HG02943 (cell line): Measurements from ENCODE around the gene MGAT2.
A peak's percentile ranks its signal among the peaks of the same experiment; 100 is the strongest.
"Not testable (repeated sequence)": the region's sequence is repeated elsewhere in the genome, so short reads cannot be mapped to it uniquely, and the experiment has no call there.

Source experiments
- ATAC-seq: cut with Tn5 transposase; IDR thresholded peaks from one replicate; pipeline ENCODE4 v1.9.1; 2021; ENCODE audit warnings: mild to moderate bottlenecking, low read depth, moderate library complexity; ENCODE audit not compliant: unreplicated experiment

The MGAT2 gene

GRCh38 chr14:49607583-49607982 lies 13.0 kb upstream of the MGAT2 start:
- ATAC-seq: no peak

GRCh38 chr14:49612251-49612650 lies 8.3 kb upstream of the MGAT2 start:
- ATAC-seq: no peak

GRCh38 chr14:49612671-49613070 lies 7.9 kb upstream of the MGAT2 start:
- ATAC-seq: no peak

- no peak for ATAC-seq
Observed at GRCh38 chr14:49614196-49614595, 6.4 kb upstream of the MGAT2 start.

- ATAC-seq: no peak
Observed at GRCh38 chr14:49615776-49616175, 4.8 kb upstream of the MGAT2 start.

GRCh38 chr14:49617852-49618519 lies 2.6 kb upstream of the MGAT2 start:
- no peak for ATAC-seq

- not testable (repeated sequence) for ATAC-seq
Observed at GRCh38 chr14:49619273-49619672, 1.3 kb upstream of the MGAT2 start.

GRCh38 chr14:49619730-49620129 lies 869 bp upstream of the MGAT2 start:
- no peak for ATAC-seq

GRCh38 chr14:49621114-49621881 lies 699 bp downstream of the MGAT2 start:
- ATAC-seq: peak; percentile 29

GRCh38 chr14:49622022-49622607 lies 1.5 kb downstream of the MGAT2 start:
- no peak for ATAC-seq

- no peak for ATAC-seq
Observed at GRCh38 chr14:49623387-49623786, 2.8 kb downstream of the MGAT2 start.

GRCh38 chr14:49623941-49624839 lies 3.6 kb downstream of the MGAT2 start:
- ATAC-seq: no peak

GRCh38 chr14:49633640-49634546 lies 13.3 kb downstream of the MGAT2 start:
- peak; percentile 73 for ATAC-seq

- peak; percentile 29 for ATAC-seq
Observed at GRCh38 chr14:49634547-49635334, 14.1 kb downstream of the MGAT2 start, which contains the start of gene DNAAF2. DNAAF2 (minus strand) TSS chr14:49635244; CDS start chr14:49635149, 95 bp downstream.

GRCh38 chr14:49636866-49637265 lies 16.3 kb downstream of the MGAT2 start:
- ATAC-seq: no peak

- ATAC-seq: no peak
Observed at GRCh38 chr14:49637534-49638078, 17.0 kb downstream of the MGAT2 start.

GRCh38 chr14:49640540-49641417 lies 20.2 kb downstream of the MGAT2 start:
- no peak for ATAC-seq
